Sigmoid colon (tissue), 7 donors: ENCODE results near the gene ACAN. TPM values are rescaled to one million over a fixed set of nuclear protein-coding genes. Genes with fewer than 3 reads are reported as not detected.

Experiments used
- DNase-seq: peaks from one replicate; pipeline ENCODE4 v3.0.0-alpha.2; 2019
- H3K27ac ChIP-seq, 4 donors: fragments of 200-600 bp; sonication (generic); one replicate each; pipeline ENCODE4 v1.5.1; 2016 to 2019; ENCODE audit warnings: mild to moderate bottlenecking in 1 of 4
- H3K27me3 ChIP-seq, 3 donors: fragments of 200-600 bp; sonication (generic); one replicate each; pipeline ENCODE4 v1.5.1; 2019; ENCODE audit warnings: mild to moderate bottlenecking in 1 of 3
- H3K36me3 ChIP-seq, 4 donors: fragments of 200-600 bp; sonication (generic); one replicate each; pipeline ENCODE4 v1.5.1; 2016 to 2019
- H3K4me1 ChIP-seq, 4 donors: fragments of 200-600 bp; sonication (generic); one replicate each; pipeline ENCODE4 v1.5.1; 2017 to 2019
- H3K4me3 ChIP-seq, 4 donors: fragments of 200-600 bp; sonication (generic); one replicate each; pipeline ENCODE4 v1.5.1; 2017 to 2019; ENCODE audit warnings: mild to moderate bottlenecking in 2 of 4, moderate library complexity in 1 of 4
- H3K9me3 ChIP-seq, 4 donors: fragments of 200-600 bp in 3 of 4; sonication (generic) in 3 of 4; one replicate each; pipeline versions ENCODE4 v1.5.1 to v1.6.1; 2013 to 2019
- EP300 ChIP-seq, 4 donors: sonication (generic); formaldehyde crosslinking; IDR thresholded peaks; one replicate each; pipeline ENCODE4 v1.6.1; 2017; ENCODE audit warnings: antibody characterized with exemption in 4 of 4
- POLR2A ChIP-seq, 2 donors: fragments of 450-650 bp; IDR thresholded peaks; one replicate each; pipeline ENCODE4 v1.6.1; 2016; ENCODE audit warnings: antibody characterized with exemption in 2 of 2, mild to moderate bottlenecking in 2 of 2, moderate library complexity in 2 of 2
- POLR2AphosphoS5 ChIP-seq, 4 donors: sonication (generic); formaldehyde crosslinking; IDR thresholded peaks; one replicate each; pipeline ENCODE4 v1.6.1; 2017; ENCODE audit warnings: antibody characterized with exemption in 4 of 4
- WGBS, 2 donors: extraction: QIAGEN DNeasy Blood & Tissue Kit; methylation state at CpG; one replicate each; pipeline ENCODE4 v1.1.7; 2013; 5-methylcytosine and 5-hydroxymethylcytosine counted together
- intact Hi-C: fragments of 100-400 bp; cut with DNase I; formaldehyde crosslinking; loops from one replicate; pipeline ENCODE4 v1.15.1; 2023
- polyA plus RNA-seq, 3 donors: library from polyadenylated mRNA; stranded (reverse); fragments of 200-250 nt; gene quantifications; one replicate each; pipeline ENCODE4 v1.2.3, GENCODE V29; 2013
- total RNA-seq, 4 donors: library from RNA; depleted of rRNA; stranded (reverse); fragments of >200 nt; gene quantifications; one replicate each; pipeline ENCODE4 v1.1.0, GENCODE V29; 2016
- TF ChIP-seq, protein P1 (sequence below), 4 experiments: fragments of 450-650 bp in 3 of 4; fragments of 200-600 bp in 1 of 4; IDR thresholded peaks; one replicate each; pipeline ENCODE4 v1.5.1; 2016 to 2019; ENCODE audit warnings: antibody characterized with exemption in 4 of 4, mild to moderate bottlenecking in 3 of 4, moderate library complexity in 2 of 4
- donor health status: healthy with polysubstance abuse.
- donor health status: Bipolar disorder and iron deficiency.
- donor health status: healthy.

ACAN gene
- total and polyA plus RNA-seq, 7 donors: 0.17 to 0.36 TPM; not detected in 5

DNA sequence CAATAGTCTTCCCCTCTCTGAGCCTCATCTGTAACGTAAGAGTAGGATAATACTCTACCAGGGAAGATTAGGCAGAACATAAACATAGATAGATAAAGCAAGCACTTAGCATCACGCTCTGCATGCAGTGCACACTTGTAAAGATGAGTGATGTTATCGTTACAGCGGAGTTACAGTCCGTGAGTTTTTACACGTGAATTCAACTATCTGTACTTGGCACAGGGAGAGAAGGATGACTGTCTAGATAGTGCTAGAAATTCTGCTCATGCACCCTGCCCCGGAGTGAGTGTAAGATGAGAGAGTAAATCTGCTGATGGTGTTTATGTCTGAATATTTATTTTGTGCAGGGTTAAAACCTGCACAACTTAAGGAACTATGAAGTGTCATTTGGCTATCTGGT, 56.3 kb downstream of the ACAN start:
- Histone ChIP-seq H3K4me1 (no peaks in the 10 kb centered on the region), H3K9me3 (peaks cover 0 to 2% (median 0%) of the 10 kb centered on the region in 4 donors), H3K27ac (no peak overlapping the region), H3K36me3 (no peaks in the 10 kb centered on the region), H3K4me3 (no peak overlapping the region), H3K27me3 (peaks cover 0 to 6% (median 0%) of the 10 kb centered on the region in 3 donors)
- DNase-seq: no peak
- TF ChIP-seq, protein P1, sequence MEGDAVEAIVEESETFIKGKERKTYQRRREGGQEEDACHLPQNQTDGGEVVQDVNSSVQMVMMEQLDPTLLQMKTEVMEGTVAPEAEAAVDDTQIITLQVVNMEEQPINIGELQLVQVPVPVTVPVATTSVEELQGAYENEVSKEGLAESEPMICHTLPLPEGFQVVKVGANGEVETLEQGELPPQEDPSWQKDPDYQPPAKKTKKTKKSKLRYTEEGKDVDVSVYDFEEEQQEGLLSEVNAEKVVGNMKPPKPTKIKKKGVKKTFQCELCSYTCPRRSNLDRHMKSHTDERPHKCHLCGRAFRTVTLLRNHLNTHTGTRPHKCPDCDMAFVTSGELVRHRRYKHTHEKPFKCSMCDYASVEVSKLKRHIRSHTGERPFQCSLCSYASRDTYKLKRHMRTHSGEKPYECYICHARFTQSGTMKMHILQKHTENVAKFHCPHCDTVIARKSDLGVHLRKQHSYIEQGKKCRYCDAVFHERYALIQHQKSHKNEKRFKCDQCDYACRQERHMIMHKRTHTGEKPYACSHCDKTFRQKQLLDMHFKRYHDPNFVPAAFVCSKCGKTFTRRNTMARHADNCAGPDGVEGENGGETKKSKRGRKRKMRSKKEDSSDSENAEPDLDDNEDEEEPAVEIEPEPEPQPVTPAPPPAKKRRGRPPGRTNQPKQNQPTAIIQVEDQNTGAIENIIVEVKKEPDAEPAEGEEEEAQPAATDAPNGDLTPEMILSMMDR (IDR thresholded peaks at IDR 0.05): no peak
- TF ChIP-seq POLR2A (IDR thresholded peaks at IDR 0.05) (no peak), EP300 (IDR thresholded peaks at IDR 0.05) (no peak), POLR2AphosphoS5 (IDR thresholded peaks at IDR 0.05) (no peak)
- WGBS, 2 donors: 59 to 61% methylated on average over 7 of the region's 7 CpGs
- intact Hi-C loops: no loop called here

DNA sequence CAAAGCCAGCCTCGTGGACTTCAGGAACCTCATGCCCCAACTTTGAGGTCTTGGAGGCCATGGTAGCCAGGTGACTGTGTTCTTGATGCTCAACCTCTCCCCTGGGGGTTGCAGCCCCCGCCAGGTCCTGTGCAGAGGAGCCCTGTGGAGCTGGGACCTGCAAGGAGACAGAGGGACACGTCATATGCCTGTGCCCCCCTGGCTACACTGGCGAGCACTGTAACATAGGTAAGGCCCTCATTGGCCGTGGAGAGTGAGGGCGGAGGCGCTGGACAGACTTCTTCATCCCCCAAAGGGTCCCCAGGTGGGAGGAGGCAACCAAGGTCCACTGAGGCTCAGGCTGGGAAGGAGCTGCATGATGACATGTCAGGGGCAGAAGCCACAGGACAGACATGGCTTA, 57.0 kb downstream of the ACAN start:
- Histone ChIP-seq H3K4me3 (no peak overlapping the region), H3K9me3 (no peaks in the 10 kb centered on the region), H3K27me3 (no peaks in the 10 kb centered on the region), H3K36me3 (no peaks in the 10 kb centered on the region), H3K27ac (no peak overlapping the region), H3K4me1 (no peaks in the 10 kb centered on the region)
- WGBS, 2 donors: 69 to 78% methylated on average over 7 of the region's 7 CpGs
- intact Hi-C loops: no loop called here
- DNase-seq: no peak
- TF ChIP-seq POLR2AphosphoS5 (IDR thresholded peaks at IDR 0.05) (no peak), EP300 (IDR thresholded peaks at IDR 0.05) (no peak), POLR2A (IDR thresholded peaks at IDR 0.05) (no peak)
- TF ChIP-seq, protein P1 (IDR thresholded peaks at IDR 0.05): no peak

GRCh38 chr15:88863412-88863811, 60.2 kb downstream of the ACAN start:
- intact Hi-C loops: no loop called here
- Histone ChIP-seq H3K27ac (no peak overlapping the region), H3K36me3 (no peaks in the 10 kb centered on the region), H3K27me3 (no peaks in the 10 kb centered on the region), H3K4me1 (no peaks in the 10 kb centered on the region), H3K4me3 (no peak overlapping the region), H3K9me3 (no peaks in the 10 kb centered on the region)
- no peak for DNase-seq
- TF ChIP-seq, protein P1 (IDR thresholded peaks at IDR 0.05): no peak
- TF ChIP-seq EP300 (IDR thresholded peaks at IDR 0.05) (no peak), POLR2A (IDR thresholded peaks at IDR 0.05) (no peak), POLR2AphosphoS5 (IDR thresholded peaks at IDR 0.05) (no peak)
- WGBS, 2 donors: 40 to 62% methylated on average over 1 of the region's 1 CpG

DNA sequence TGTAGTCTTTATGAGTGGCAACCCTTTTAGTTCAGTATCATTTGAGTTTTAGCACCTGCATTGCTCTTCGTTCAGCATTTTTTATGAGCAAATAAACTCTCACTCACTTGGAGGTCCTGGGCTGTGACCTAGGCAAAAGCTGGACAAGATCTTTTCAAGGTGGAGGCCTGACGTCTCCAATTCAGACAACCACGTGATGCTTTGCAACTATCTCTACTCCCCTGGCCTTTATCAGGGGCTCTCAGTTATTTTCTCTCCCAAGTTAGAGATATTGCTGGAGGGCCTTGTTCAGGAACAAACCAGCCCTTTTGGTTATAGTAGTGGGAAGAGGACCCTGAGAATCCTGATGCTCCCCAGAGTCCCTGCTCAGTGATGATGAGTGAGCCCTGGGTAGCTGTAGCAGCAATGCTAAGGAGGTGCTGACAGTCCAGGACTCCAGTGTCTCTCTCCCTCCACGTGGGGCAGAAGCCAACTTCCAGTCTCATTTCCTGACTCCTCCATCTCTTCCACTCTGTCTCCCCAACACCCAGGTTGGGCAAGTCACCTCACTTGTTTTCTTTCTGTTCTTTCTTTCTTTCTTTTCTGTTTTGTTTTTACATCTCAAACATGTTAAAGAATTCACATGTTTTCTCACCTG, 61.7 kb downstream of the ACAN start:
- no peak for TF ChIP-seq POLR2A (IDR thresholded peaks at IDR 0.05)
- TF ChIP-seq EP300 (IDR thresholded peaks at IDR 0.05): no peak
- TF ChIP-seq POLR2AphosphoS5 (IDR thresholded peaks at IDR 0.05): no peak
- TF ChIP-seq, protein P1 (IDR thresholded peaks at IDR 0.05): no peak
- DNase-seq: no peak
- WGBS, 2 donors: 43 to 58% methylated on average over 4 of the region's 4 CpGs
- H3K27ac ChIP-seq: no peak overlapping the region
- H3K4me3 ChIP-seq: no peak overlapping the region
- H3K27me3 ChIP-seq: no peaks in the 10 kb centered on the region
- intact Hi-C loops: no loop called here
- no peaks in the 10 kb centered on the region for H3K9me3 ChIP-seq
- H3K4me1 ChIP-seq: no peaks in the 10 kb centered on the region
- no peaks in the 10 kb centered on the region for H3K36me3 ChIP-seq
